Fibroblast of lung (primary cell): ENCODE data around the gene KRT76. TPM values are rescaled to one million over a fixed set of nuclear protein-coding genes. Genes with fewer than 3 reads are reported as not detected.

Experiments used
- DNase-seq, 2 donors: peaks; one replicate each; pipeline versions ENCODE4 v3.0.0 to v3.0.0-alpha.2; 2010; ENCODE audit warnings: low read depth in 2 of 2
- H2AFZ ChIP-seq: 2 replicates; pipeline ENCODE4 v1.5.1; 2012; ENCODE audit warnings: low read length, control low read depth, inconsistent platforms
- H3K27ac ChIP-seq: 2 replicates; pipeline ENCODE4 v1.5.1; 2011; ENCODE audit warnings: low read length, control low read depth; ENCODE audit not compliant: insufficient read depth
- H3K27me3 ChIP-seq: 2 replicates; pipeline ENCODE4 v1.5.1; 2011; ENCODE audit warnings: mild to moderate bottlenecking, low read length; ENCODE audit not compliant: control insufficient read depth, insufficient read depth
- H3K36me3 ChIP-seq: 2 replicates; pipeline ENCODE4 v1.5.1; 2011; ENCODE audit warnings: low read length; ENCODE audit not compliant: control insufficient read depth, insufficient read depth
- H3K4me1 ChIP-seq: 2 replicates; pipeline ENCODE4 v1.5.1; 2011; ENCODE audit warnings: low read length; ENCODE audit not compliant: control insufficient read depth, insufficient read depth; ENCODE audit errors: extremely low read depth
- H3K4me2 ChIP-seq: 2 replicates; pipeline ENCODE4 v1.5.1; 2011; ENCODE audit warnings: low read length, control low read depth; ENCODE audit not compliant: insufficient read depth; ENCODE audit errors: extremely low read depth
- H3K4me3 ChIP-seq, 4 experiments: fragments of 200-600 bp in 1 of 4; sonication (generic) in 1 of 4; replicated peaks in 1 of 4; 2 replicates each; pipeline ENCODE4 v1.5.1; 2011 to 2016; ENCODE audit warnings: low read length in 4 of 4, low read depth in 3 of 4, mild to moderate bottlenecking in 3 of 4, control low read depth in 2 of 4, inconsistent platforms in 1 of 4, mixed read lengths in 1 of 4; ENCODE audit not compliant: insufficient read depth in 1 of 4; ENCODE audit errors: control extremely low read depth in 1 of 4
- H3K79me2 ChIP-seq: 2 replicates; pipeline ENCODE4 v1.5.1; 2012; ENCODE audit warnings: mild to moderate bottlenecking, low read length, inconsistent platforms; ENCODE audit not compliant: control insufficient read depth, insufficient read depth
- H3K9ac ChIP-seq: 2 replicates; pipeline ENCODE4 v1.5.1; 2011; ENCODE audit warnings: mild to moderate bottlenecking, low read length, control low read depth; ENCODE audit not compliant: insufficient read depth
- H3K9me3 ChIP-seq: 2 replicates; pipeline ENCODE4 v1.5.1; 2012; ENCODE audit warnings: low read depth, low read length; ENCODE audit not compliant: control insufficient read depth, insufficient read depth
- H4K20me1 ChIP-seq: 2 replicates; pipeline ENCODE4 v1.5.1; 2011; ENCODE audit warnings: low read length; ENCODE audit not compliant: control insufficient read depth, insufficient read depth; ENCODE audit errors: extremely low read depth
- EZH2 ChIP-seq: IDR thresholded peaks from 2 replicates; pipeline ENCODE4 v1.5.1; 2012; ENCODE audit warnings: low read length, control low read depth, mild to moderate bottlenecking; ENCODE audit errors: missing control alignments
- polyA plus RNA-seq, 2 donors: library from polyadenylated mRNA; depleted of rRNA in 1 of 2; stranded (reverse) in 1 of 2; unstranded in 1 of 2; fragments of >200 nt; gene quantifications; 2 replicates each; pipeline ENCODE4 v1.2.1, GENCODE V29; 2011 to 2012; ENCODE audit warnings: missing spikeins in 1 of 2
- total RNA-seq: library from RNA; depleted of rRNA; stranded (reverse); fragments of >200 nt; gene quantifications from 2 replicates; pipeline ENCODE4 v1.2.1, GENCODE V29; 2014
- TF ChIP-seq, protein P1 (sequence below), 2 donors: IDR thresholded peaks in 1 of 2; conservative IDR thresholded peaks in 1 of 2; 1 replicate in 1 of 2; 2 replicates in 1 of 2; pipeline ENCODE4 v1.5.1; 2011 to 2012; ENCODE audit warnings: low read length in 2 of 2, control low read depth in 1 of 2, inconsistent platforms in 1 of 2, low read depth in 1 of 2, mild to moderate bottlenecking in 1 of 2

KRT76 gene
- total and polyA plus RNA-seq, 2 donors (not counting 1 experiment from before 2014, with no cell fraction given): not detected

GRCh38 chr12:52735106-52735505, 42.0 kb downstream of the KRT76 start:
- H3K9me3 ChIP-seq: no peaks in the 10 kb centered on the region
- no peaks in the 10 kb centered on the region for H3K79me2 ChIP-seq
- no peak overlapping the region for H3K27ac ChIP-seq
- no peaks in the 10 kb centered on the region for H3K27me3 ChIP-seq
- no peak overlapping the region for H3K4me3 ChIP-seq
- no peak for TF ChIP-seq EZH2
- TF ChIP-seq, protein P1, sequence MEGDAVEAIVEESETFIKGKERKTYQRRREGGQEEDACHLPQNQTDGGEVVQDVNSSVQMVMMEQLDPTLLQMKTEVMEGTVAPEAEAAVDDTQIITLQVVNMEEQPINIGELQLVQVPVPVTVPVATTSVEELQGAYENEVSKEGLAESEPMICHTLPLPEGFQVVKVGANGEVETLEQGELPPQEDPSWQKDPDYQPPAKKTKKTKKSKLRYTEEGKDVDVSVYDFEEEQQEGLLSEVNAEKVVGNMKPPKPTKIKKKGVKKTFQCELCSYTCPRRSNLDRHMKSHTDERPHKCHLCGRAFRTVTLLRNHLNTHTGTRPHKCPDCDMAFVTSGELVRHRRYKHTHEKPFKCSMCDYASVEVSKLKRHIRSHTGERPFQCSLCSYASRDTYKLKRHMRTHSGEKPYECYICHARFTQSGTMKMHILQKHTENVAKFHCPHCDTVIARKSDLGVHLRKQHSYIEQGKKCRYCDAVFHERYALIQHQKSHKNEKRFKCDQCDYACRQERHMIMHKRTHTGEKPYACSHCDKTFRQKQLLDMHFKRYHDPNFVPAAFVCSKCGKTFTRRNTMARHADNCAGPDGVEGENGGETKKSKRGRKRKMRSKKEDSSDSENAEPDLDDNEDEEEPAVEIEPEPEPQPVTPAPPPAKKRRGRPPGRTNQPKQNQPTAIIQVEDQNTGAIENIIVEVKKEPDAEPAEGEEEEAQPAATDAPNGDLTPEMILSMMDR (conservative IDR thresholded peaks at IDR 0.05 in 1 of 2, IDR thresholded peaks at IDR 0.05 in 1 of 2; ENCODE audit: low read depth in 1 of 2, low read length in 2 of 2): no peak
- no peak for DNase-seq
- no peak overlapping the region for H2AFZ ChIP-seq
- no peak overlapping the region for H3K4me2 ChIP-seq
- no peak overlapping the region for H3K9ac ChIP-seq
- no peaks in the 10 kb centered on the region for H4K20me1 ChIP-seq
- no peaks in the 10 kb centered on the region for H3K4me1 ChIP-seq
- no peaks in the 10 kb centered on the region for H3K36me3 ChIP-seq

- Histone ChIP-seq H3K79me2 (no peaks in the 10 kb centered on the region), H3K4me3 (no peak overlapping the region), H3K9ac (no peak overlapping the region), H3K27me3 (no peaks in the 10 kb centered on the region), H3K4me2 (no peak overlapping the region), H4K20me1 (no peaks in the 10 kb centered on the region), H3K4me1 (no peaks in the 10 kb centered on the region), H3K9me3 (no peaks in the 10 kb centered on the region), H3K27ac (no peak overlapping the region), H3K36me3 (no peaks in the 10 kb centered on the region), H2AFZ (no peak overlapping the region)
- TF ChIP-seq, protein P1 (conservative IDR thresholded peaks at IDR 0.05 in 1 of 2, IDR thresholded peaks at IDR 0.05 in 1 of 2; ENCODE audit: low read depth in 1 of 2, low read length in 2 of 2): no peak
- TF ChIP-seq EZH2: no peak
- no peak for DNase-seq
These were observed 46.4 kb downstream of the KRT76 start for GRCh38 chr12:52730793-52731192.

DNA sequence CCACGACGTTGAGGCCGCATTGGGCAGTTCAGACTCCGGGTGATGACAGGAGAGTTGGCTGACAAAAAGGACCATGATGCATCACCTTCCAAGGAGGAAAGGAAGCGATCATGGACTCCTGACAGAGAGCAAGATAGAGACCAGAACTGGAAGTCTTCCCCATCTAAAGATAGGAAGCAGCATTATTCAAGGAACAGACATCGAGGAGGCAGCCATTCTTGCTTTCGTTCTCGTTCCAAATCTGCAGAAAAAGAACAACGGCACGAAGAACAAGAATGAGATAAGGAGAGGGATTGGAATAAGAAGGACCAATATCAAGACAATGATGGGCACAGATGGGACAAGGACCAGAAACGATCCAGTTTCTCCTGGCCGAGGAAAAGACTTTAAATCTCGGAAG, 46.8 kb downstream of the KRT76 start:
- Histone ChIP-seq H3K4me2 (no peak overlapping the region), H4K20me1 (no peaks in the 10 kb centered on the region), H3K9me3 (no peaks in the 10 kb centered on the region), H3K4me1 (no peaks in the 10 kb centered on the region), H3K4me3 (no peak overlapping the region), H3K27ac (no peak overlapping the region), H2AFZ (no peak overlapping the region), H3K36me3 (no peaks in the 10 kb centered on the region), H3K79me2 (no peaks in the 10 kb centered on the region), H3K9ac (no peak overlapping the region), H3K27me3 (no peaks in the 10 kb centered on the region)
- TF ChIP-seq, protein P1 (conservative IDR thresholded peaks at IDR 0.05 in 1 of 2, IDR thresholded peaks at IDR 0.05 in 1 of 2; ENCODE audit: low read depth in 1 of 2, low read length in 2 of 2): no peak
- TF ChIP-seq EZH2: no peak
- DNase-seq: no peak
